GM21360 (cell line): ENCODE results near the gene CLIP3.
"Not testable (repeated sequence)": the region's sequence is repeated elsewhere in the genome, so short reads cannot be mapped to it uniquely, and the experiment has no call there.

Experiments
- ATAC-seq: cut with Tn5 transposase; IDR thresholded peaks from one replicate; pipeline ENCODE4 v1.9.1; 2021; ENCODE audit warnings: mild to moderate bottlenecking, moderate library complexity; ENCODE audit not compliant: unreplicated experiment

The CLIP3 gene

GRCh38 chr19:36049080-36049698 is 16.5 kb upstream of the CLIP3 start:
- no peak for ATAC-seq

GRCh38 chr19:36047835-36048234 is 15.2 kb upstream of the CLIP3 start:
- no peak for ATAC-seq

GRCh38 chr19:36046443-36047050 is 13.9 kb upstream of the CLIP3 start:
- no peak for ATAC-seq

GRCh38 chr19:36043952-36044351 is 11.3 kb upstream of the CLIP3 start:
- no peak for ATAC-seq

- ATAC-seq = no peak
Observed at GRCh38 chr19:36041831-36042230, 9.2 kb upstream of the CLIP3 start.

GRCh38 chr19:36041092-36041491 is 8.4 kb upstream of the CLIP3 start:
- ATAC-seq = not testable (repeated sequence)

GRCh38 chr19:36040495-36040894 is 7.8 kb upstream of the CLIP3 start:
- no peak for ATAC-seq

- ATAC-seq = no peak
Observed at GRCh38 chr19:36031308-36031707, 1.4 kb downstream of the CLIP3 start.

GRCh38 chr19:36030264-36031148 is 2.2 kb downstream of the CLIP3 start:
- no peak for ATAC-seq

- ATAC-seq = no peak
Observed at GRCh38 chr19:36028313-36029041, 4.2 kb downstream of the CLIP3 start.

- ATAC-seq = no peak
Observed at GRCh38 chr19:36027696-36028095, 5.0 kb downstream of the CLIP3 start.

GRCh38 chr19:36026091-36026876 is 6.4 kb downstream of the CLIP3 start:
- no peak for ATAC-seq

- ATAC-seq = no peak
Observed at GRCh38 chr19:36025541-36025940, 7.1 kb downstream of the CLIP3 start.

GRCh38 chr19:36023432-36023831 is 9.2 kb downstream of the CLIP3 start:
- no peak for ATAC-seq

GRCh38 chr19:36019061-36019670 is 13.5 kb downstream of the CLIP3 start:
- ATAC-seq = no peak

GRCh38 chr19:36014012-36014924 is 18.4 kb downstream of the CLIP3 start, which contains the start of gene ALKBH6:
Gene ALKBH6 (minus strand): TSS chr19:36014213. CDS start chr19:36013397, 816 bp downstream.
- ATAC-seq = peak; percentile 90

GRCh38 chr19:36013280-36014011 is 19.2 kb downstream of the CLIP3 start:
- no peak for ATAC-seq

GRCh38 chr19:36010402-36010801 is 22.3 kb downstream of the CLIP3 start:
- no peak for ATAC-seq
